ENCODE measurements around the gene TRPV3. TPM values are rescaled to one million over a fixed set of nuclear protein-coding genes. Genes with fewer than 3 reads are reported as not detected.

Gene TRPV3
- total and polyA plus RNA-seq, 2 of the 8 experiments (the other 6 are each of a cell fraction or from before 2014, with no cell fraction given), result 0.56 to 1.0 TPM

- H3K56ac ChIP-seq (replicated peaks; ENCODE audit: insufficient read length, low read depth, low read length), result no peak overlapping the region
- no peak overlapping the region for H4K91ac ChIP-seq (replicated peaks; ENCODE audit: insufficient read length, low read length)
- no peak overlapping the region for H3K18ac ChIP-seq (ENCODE audit: extremely low read depth, low read length)
- peaks cover 0 to 3% of the 10 kb centered on the region in 2 experiments for H4K20me1 ChIP-seq (replicated peaks in 1 of 2; ENCODE audit: control insufficient read depth in 1 of 2, insufficient read depth in 2 of 2, low read length in 2 of 2)
- H3K9me3 ChIP-seq (ENCODE audit: insufficient read depth in 2 of 2, low read depth in 1 of 2, low read length in 1 of 2), result peaks cover 0 to 4% of the 10 kb centered on the region in 2 experiments; a peak in 1 of 4 replicates
- H2BK5ac ChIP-seq (ENCODE audit: low read depth, low read length), result no peak overlapping the region
- H3K4ac ChIP-seq (replicated peaks; ENCODE audit: insufficient read length, low read depth, low read length), result no peak overlapping the region
- no peak for FAIRE-seq
- H3K23ac ChIP-seq (ENCODE audit: insufficient read length), result no peak overlapping the region
- WGBS, 2 experiments (ENCODE audit: extremely low coverage in 1 of 2, insufficient coverage in 1 of 2, insufficient read length in 1 of 2, insufficient replicate concordance in 2 of 2, low coverage in 1 of 2, low lambda C conversion rate in 2 of 2, missing lambda C conversion rate in 1 of 2), result 93% methylated on average over 4 of the region's 4 CpGs; no CpG with 5 or more reads in 1 of the 2 experiments
- no peaks in the 10 kb centered on the region for H3K79me2 ChIP-seq (ENCODE audit: control insufficient read depth in 1 of 2, insufficient read depth in 2 of 2, low read length in 2 of 2)
- no peaks in the 10 kb centered on the region for H3K27me3 ChIP-seq (replicated peaks in 1 of 4; ENCODE audit: control insufficient read depth in 3 of 4, extremely low read depth in 1 of 4, insufficient read depth in 3 of 4, low read length in 3 of 4)
- CTCF ChIA-PET (ENCODE audit: partially characterized antibody), result interaction anchor here (0.6 to 4.2 kb wide), 13 partner anchors 8 to 644 kb away, joined by 3 to 30 read pairs (median 3); partner anchors contain the start of gene HASPIN
- no peak overlapping the region for H3K14ac ChIP-seq (ENCODE audit: insufficient read length)
- DNase-seq (ENCODE audit: low read depth in 1 of 2, low spot score in 2 of 2), result no peak
- H3K4me3 ChIP-seq (ENCODE audit: extremely low read depth in 1 of 4, insufficient read depth in 2 of 4, low read depth in 3 of 4, low read length in 4 of 4), result no peak overlapping the region
- H3K79me1 ChIP-seq (ENCODE audit: low read depth, low read length), result no peaks in the 10 kb centered on the region
- H3K23me2 ChIP-seq (ENCODE audit: low read depth, low read length), result no peaks in the 10 kb centered on the region
- no peak overlapping the region for H4K8ac ChIP-seq (ENCODE audit: extremely low read depth, insufficient read depth, low read length)
- H3K27ac ChIP-seq (ENCODE audit: low read depth, low read length), result no peak overlapping the region
- POLR2A ChIA-PET (ENCODE audit: partially characterized antibody), result interaction anchor here (0.9 kb wide), 2 partner anchors 11 to 25 kb away, joined by 3 read pairs; no protein-coding TSS in a partner anchor
- H2BK12ac ChIP-seq (ENCODE audit: low read depth, low read length), result no peak overlapping the region
- H4K5ac ChIP-seq (ENCODE audit: insufficient read length, low read depth, low read length), result no peak overlapping the region
- H3K4me2 ChIP-seq (ENCODE audit: insufficient read depth in 1 of 2, low read depth in 2 of 2, low read length in 2 of 2), result no peak overlapping the region
- no peaks in the 10 kb centered on the region for H3K4me1 ChIP-seq (replicated peaks in 1 of 4; ENCODE audit: control insufficient read depth in 3 of 4, insufficient read depth in 4 of 4, low read length in 3 of 4)
- no peak overlapping the region for H2BK20ac ChIP-seq (ENCODE audit: low read length)
- no peak overlapping the region for H2BK120ac ChIP-seq (replicated peaks; ENCODE audit: low read depth, low read length)
- H2AFZ ChIP-seq (ENCODE audit: low read length), result no peak overlapping the region
- H3K9ac ChIP-seq (replicated peaks in 1 of 4; ENCODE audit: extremely low read depth in 1 of 4, low read depth in 3 of 4, low read length in 3 of 4), result no peak overlapping the region
- H2AK5ac ChIP-seq (ENCODE audit: low read depth, low read length), result no peak overlapping the region
- peaks cover 0 to 21% (median 6%) of the 10 kb centered on the region in 4 experiments; a peak in 6 of 8 replicates for H3K36me3 ChIP-seq (ENCODE audit: control insufficient read depth in 2 of 4, insufficient read depth in 4 of 4, low read length in 3 of 4)
- no peak overlapping the region for H2BK15ac ChIP-seq (ENCODE audit: low read length)
- TF ChIP-seq MAFK (IDR thresholded peaks at IDR 0.05; ENCODE audit: low read depth, low read length), result no peak
- TF ChIP-seq FOSL1 (IDR thresholded peaks at IDR 0.05; ENCODE audit: insufficient read depth, low read depth, low read length), result no peak
- TF ChIP-seq EGR1 (IDR thresholded peaks at IDR 0.05; ENCODE audit: borderline replicate concordance, low read depth, low read length), result no peak
- TF ChIP-seq RXRA (IDR thresholded peaks at IDR 0.05; ENCODE audit: insufficient read depth, low read depth, low read length), result no peak
- TF ChIP-seq SAP30 (IDR thresholded peaks at IDR 0.05; ENCODE audit: insufficient read depth, insufficient replicate concordance, low read length), result no peak
- TF ChIP-seq CHD2 (IDR thresholded peaks at IDR 0.05; ENCODE audit: low read length), result no peak
- TF ChIP-seq BCL11A (IDR thresholded peaks at IDR 0.05; ENCODE audit: low read depth in 2 of 2, low read length in 2 of 2), result no peak
- no peak for TF ChIP-seq SIN3A (conservative IDR thresholded peaks at IDR 0.05 in 1 of 2, IDR thresholded peaks at IDR 0.05 in 1 of 2; ENCODE audit: low read depth in 1 of 2, low read length in 2 of 2)
- TF ChIP-seq CBX8 (IDR thresholded peaks at IDR 0.05; ENCODE audit: borderline replicate concordance, low read depth, low read length), result no peak
- TF ChIP-seq SP4 (IDR thresholded peaks at IDR 0.05; ENCODE audit: low read length), result no peak
- no peak for TF ChIP-seq JUND (IDR thresholded peaks at IDR 0.05; ENCODE audit: low read length)
- TF ChIP-seq CTCF (IDR thresholded peaks at IDR 0.05; ENCODE audit: control extremely low read depth in 1 of 3, insufficient read depth in 1 of 3, low read depth in 1 of 3, low read length in 3 of 3), result no peak
These were observed 46.3 kb upstream of the TRPV3 start for GRCh38 chr17:3603870-3604259.

Data from H1 (cell line).